ENCODE results near the gene P2RX1.
A peak's percentile ranks its signal among the peaks of the same experiment; 100 is the strongest.

Gene P2RX1

GRCh38 chr17:3892095-3892998, 23.9 kb downstream of the P2RX1 start:
- H3K4me3 ChIP-seq: peak overlapping the region; percentile 76
- peak overlapping the region; percentile 58 to 75 for H3K27ac ChIP-seq
- TF ChIP-seq CTCF (IDR thresholded peaks at IDR 0.05): no peak
- DNase-seq (ENCODE audit: low spot score): peak; percentile 86

DNA sequence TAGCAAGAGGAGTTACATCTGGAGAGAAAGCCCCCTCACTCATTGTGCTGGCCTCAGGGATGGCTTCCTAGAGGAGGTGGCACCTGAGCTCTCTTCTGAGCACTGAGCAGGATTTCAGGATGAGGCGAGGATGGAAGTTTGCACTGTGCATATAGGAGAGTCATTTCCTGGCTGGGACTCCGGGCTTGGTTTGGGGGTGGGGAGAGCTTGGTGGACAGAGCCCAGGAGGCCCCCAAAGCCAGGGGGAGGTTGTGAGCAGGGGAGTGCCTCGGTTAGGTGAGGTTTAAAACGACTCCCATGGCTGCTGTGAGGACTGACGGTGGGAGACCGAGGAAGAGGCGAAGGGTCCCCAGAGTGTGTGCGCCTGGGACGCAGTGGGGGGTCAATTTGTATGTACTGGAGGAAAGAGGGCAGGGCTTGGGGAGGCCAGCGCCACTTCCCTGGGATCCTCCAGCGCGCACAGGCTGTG, 24.6 kb downstream of the P2RX1 start:
- H3K4me3 ChIP-seq: peak overlapping the region; percentile 76

GRCh38 chr17:3890878-3891219, 25.4 kb downstream of the P2RX1 start:
- no peak overlapping the region for H3K4me3 ChIP-seq
- DNase-seq (ENCODE audit: low spot score): no peak
- H3K27ac ChIP-seq: peak overlapping the region; percentile 70 to 89
- no peak for TF ChIP-seq CTCF (IDR thresholded peaks at IDR 0.05)

More for the DNA sequence above, 24.6 kb downstream of the P2RX1 start:
- TF ChIP-seq CTCF (IDR thresholded peaks at IDR 0.05): no peak
- peak overlapping the region; percentile 58 to 75 for H3K27ac ChIP-seq
- no peak for DNase-seq (ENCODE audit: low spot score)

- H3K27ac ChIP-seq: peak overlapping the region; percentile 70 to 89
- TF ChIP-seq CTCF (IDR thresholded peaks at IDR 0.05): no peak
- DNase-seq (ENCODE audit: low spot score): peak; percentile 96
- H3K4me3 ChIP-seq: peak overlapping the region; percentile 12
Observed at GRCh38 chr17:3890082-3890877, 26.0 kb downstream of the P2RX1 start.

GRCh38 chr17:3889325-3890012, 26.8 kb downstream of the P2RX1 start:
- H3K27ac ChIP-seq: peak overlapping the region; percentile 70 to 89
- no peak for DNase-seq (ENCODE audit: low spot score)
- peak overlapping the region; percentile 12 for H3K4me3 ChIP-seq
- no peak for TF ChIP-seq CTCF (IDR thresholded peaks at IDR 0.05)

GRCh38 chr17:3888343-3889171, 27.7 kb downstream of the P2RX1 start:
- peak overlapping the region; percentile 70 to 89 for H3K27ac ChIP-seq
- H3K4me3 ChIP-seq: no peak overlapping the region
- TF ChIP-seq CTCF (IDR thresholded peaks at IDR 0.05): no peak
- DNase-seq (ENCODE audit: low spot score): peak; percentile 84
